GM15510 (cell line): ENCODE data around the gene NMB.

Experiments used
- POLR2A ChIP-seq: IDR thresholded peaks from 3 replicates; pipeline ENCODE4 v1.6.1; 2011; ENCODE audit warnings: borderline replicate concordance; ENCODE audit not compliant: insufficient read length; ENCODE audit errors: extremely low read depth

NMB gene

DNA sequence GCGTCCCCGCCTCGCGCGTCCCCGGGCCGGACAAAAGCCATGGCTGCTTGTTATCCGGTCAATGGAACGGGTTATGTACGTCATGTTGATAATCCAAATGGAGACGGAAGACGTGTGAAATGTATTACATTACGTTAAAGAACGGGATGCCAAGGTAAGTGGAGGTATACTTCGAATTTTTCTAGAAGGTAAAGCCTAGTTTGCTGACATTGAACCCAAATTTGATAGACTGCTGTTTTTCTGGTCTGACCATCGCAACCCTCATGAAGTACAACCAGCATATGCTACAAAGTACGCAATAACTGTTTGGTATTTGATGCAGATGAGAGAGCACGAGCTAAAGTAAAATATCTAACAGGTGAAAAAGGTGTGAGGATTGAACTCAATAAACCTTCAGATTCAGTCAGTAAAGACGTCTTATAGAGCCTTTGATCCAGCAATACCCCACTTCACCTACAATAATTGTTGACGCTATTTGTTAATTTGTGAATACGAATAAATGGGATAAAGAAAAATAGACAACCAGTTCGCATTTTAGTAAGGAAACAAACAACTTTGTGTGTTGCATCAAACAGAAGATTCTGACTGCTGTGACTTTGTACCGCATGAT lies 23.7 kb downstream of the NMB start:
- TF ChIP-seq POLR2A, result no peak

DNA sequence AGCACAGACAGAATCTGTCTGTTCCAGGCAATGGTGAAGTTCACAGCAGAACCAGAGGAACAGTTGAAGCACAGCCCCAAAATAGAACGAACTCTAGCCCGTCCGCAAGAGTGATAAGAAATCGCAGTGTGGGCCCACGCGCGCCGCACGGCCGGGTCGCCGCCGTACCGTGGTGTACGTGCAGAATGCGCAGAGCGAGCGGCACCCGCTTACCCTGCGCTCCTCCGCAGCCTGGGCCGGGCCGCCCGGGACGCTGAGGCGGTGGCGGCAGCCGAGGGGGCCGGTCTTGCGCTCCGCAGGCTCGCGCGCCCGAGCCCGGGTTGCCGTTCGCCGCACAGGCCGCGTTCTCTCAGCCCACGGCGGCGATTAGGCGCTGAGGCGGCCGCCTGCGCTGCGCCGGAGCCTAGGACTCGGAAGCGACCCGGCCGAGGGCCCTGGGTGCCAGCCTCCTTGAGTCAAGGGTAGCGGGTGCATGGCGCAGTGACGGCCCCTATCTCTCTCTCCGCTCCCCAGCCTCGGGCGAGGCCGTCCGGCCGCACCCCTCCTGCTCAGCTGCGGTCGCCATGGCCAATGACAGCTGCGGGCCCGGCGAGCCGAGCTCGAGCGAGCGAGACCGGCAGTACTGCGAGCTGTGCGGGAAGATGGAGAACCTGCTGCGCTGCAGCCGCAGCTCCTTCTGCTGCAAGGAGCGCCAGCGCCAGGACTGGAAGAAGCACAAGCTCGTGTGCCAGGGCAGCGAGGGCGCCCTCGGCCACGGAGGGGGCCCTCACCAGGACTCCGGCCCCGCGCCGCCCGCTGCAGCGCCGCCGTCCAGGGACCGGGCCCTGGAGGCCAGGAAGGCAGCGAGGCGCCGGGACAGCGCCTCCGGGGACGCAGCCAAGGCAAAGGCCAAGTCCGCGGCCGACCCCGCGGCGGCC lies 24.4 kb downstream of the NMB start:
- TF ChIP-seq POLR2A, result no peak

DNA sequence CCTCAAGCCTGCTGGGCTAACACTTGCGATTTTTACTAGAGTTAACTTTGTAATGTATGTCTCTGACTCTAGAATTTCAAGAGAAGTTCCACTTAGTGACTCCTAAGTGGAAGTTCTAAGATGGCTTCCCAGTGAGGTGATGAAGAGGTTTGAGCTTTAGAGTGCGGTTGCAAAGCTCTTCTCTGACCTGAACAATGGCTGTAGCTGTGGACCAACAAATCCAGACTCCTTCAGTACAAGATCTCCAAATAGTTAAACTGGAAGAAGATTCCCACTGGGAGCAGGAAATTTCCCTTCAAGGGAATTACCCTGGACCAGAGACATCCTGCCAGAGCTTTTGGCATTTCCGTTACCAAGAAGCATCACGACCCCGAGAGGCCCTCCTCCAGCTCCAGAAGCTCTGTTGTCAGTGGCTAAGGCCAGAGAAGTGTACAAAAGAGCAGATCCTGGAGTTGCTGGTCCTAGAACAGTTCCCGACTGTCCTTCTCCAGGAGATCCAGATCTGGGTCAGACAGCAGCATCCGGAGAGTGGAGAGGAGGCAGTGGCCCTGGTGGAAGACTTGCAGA lies 26.2 kb downstream of the NMB start:
- no peak for TF ChIP-seq POLR2A

DNA sequence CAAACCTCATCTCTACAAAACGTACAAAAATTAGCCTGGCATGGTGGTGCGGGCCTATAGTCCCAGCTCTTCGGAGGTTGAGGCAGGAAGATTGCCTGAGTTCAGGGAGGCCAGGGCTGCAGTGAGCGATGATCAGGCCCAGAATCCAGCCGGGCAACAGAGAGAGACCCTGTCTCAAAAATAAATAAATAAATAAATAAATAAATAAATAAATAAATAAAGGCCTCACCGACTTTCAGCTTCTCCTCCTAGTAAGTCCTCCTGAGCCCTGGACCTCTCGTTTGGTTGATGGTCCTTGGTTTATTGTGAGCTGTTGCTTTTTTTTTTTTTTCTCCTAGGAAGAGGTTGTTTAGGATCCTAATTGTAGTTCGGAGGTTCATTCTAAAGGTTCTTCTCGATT lies 29.0 kb downstream of the NMB start:
- no peak for TF ChIP-seq POLR2A

DNA sequence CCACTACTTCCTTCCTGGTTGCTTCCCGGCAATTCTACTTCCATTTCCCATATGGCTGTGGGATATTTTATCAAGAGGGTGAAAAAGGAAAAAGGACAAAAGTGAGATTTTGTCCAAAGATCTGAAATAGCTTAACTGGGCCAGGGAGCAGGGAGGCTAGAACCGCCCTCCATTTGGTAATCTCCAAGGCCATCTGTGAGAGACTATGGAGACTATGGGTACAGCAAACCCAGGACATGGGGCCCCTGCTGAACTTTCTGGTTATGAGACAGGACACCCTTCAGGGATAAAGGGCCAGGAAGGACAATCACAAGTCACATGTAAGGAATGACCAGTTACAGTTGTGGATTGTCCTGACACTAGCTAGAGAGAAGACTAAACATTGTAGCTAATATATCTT lies 32.9 kb downstream of the NMB start:
- TF ChIP-seq POLR2A, result no peak

DNA sequence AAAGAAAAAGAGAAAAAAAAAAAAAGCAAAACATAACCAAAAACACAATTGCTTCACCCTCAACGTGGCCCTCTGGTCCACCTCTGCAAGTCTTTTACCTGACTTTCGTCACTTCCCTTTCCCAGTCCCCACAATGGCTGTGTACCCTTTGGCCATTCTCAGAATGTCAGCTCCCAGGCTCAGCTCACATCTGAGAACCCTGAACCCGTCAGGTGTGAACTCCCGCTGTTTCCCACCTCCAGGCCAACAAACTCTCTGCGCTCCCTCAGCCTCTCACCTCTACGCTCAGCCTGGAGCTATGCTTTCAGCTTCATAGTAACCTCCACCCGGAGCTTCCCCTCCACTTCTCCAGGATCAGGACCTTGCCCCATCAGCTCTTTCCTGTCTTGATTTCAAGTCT lies 33.6 kb downstream of the NMB start:
- TF ChIP-seq POLR2A, result no peak

DNA sequence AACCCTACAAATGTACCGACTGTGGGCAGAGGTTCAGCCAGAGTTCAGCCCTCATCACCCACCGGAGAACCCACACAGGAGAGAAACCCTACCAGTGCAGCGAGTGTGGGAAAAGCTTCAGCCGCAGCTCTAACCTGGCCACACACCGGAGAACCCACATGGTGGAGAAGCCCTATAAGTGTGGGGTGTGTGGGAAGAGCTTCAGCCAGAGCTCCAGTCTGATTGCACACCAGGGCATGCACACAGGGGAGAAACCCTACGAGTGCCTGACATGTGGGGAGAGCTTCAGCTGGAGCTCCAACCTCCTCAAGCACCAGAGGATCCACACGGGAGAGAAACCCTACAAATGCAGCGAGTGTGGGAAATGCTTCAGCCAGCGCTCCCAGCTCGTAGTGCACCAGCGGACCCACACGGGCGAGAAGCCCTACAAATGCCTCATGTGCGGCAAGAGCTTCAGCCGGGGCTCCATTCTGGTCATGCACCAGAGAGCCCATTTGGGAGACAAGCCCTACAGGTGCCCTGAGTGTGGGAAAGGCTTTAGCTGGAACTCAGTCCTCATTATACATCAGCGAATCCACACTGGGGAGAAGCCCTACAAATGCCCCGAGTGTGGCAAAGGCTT lies 36.5 kb downstream of the NMB start:
- TF ChIP-seq POLR2A, result no peak

DNA sequence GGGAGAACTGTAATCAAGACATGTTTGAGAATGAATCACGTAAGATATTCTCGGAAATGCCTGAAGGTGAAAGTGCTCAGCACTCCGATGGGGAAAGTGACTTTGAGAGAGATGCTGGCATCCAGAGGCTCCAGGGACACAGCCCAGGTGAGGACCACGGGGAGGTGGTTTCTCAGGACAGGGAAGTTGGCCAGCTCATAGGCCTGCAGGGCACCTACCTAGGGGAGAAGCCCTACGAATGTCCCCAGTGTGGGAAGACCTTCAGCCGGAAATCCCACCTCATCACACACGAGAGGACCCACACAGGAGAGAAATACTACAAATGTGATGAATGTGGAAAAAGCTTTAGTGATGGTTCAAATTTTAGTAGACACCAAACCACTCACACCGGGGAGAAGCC lies 37.4 kb downstream of the NMB start:
- no peak for TF ChIP-seq POLR2A

DNA sequence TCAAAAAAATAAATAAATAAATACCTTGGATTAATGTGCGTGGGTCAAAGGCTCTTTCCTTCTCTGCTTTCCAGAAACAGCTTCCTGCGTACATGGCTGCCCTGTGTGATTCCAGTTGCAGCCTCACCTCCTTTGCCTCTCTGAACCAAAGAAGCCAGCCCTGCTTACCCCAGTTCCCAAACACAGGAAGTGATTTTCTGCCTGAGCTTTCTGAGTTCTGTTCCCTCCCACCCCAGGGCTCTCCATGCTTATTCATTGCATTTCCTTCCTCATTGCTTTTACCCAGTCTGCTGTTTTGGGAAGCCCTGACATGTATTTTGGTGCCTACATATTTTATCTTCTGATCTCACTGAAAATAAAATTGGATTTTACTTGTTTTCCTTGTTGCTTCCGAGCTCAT lies 41.8 kb downstream of the NMB start:
- TF ChIP-seq POLR2A, result no peak

DNA sequence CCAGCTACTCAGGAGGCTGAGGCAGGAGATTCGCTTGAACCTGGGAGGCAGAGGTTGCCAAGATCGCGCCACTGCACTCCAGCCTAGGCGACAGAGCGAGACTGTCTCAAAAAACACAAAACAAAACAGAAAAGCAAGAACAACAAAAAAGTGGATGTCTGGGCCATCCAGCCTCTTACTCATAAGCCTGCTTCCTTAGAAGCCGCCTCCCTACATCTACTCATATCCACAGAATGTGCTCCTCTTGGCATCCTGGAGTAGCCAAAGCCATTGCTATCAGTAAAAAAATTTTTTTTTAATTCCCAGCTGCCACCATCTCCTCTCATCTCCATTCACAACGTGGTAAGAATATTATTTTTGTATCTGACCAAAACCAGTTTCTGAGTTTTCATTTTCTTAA lies 46.4 kb downstream of the NMB start:
- no peak for TF ChIP-seq POLR2A

DNA sequence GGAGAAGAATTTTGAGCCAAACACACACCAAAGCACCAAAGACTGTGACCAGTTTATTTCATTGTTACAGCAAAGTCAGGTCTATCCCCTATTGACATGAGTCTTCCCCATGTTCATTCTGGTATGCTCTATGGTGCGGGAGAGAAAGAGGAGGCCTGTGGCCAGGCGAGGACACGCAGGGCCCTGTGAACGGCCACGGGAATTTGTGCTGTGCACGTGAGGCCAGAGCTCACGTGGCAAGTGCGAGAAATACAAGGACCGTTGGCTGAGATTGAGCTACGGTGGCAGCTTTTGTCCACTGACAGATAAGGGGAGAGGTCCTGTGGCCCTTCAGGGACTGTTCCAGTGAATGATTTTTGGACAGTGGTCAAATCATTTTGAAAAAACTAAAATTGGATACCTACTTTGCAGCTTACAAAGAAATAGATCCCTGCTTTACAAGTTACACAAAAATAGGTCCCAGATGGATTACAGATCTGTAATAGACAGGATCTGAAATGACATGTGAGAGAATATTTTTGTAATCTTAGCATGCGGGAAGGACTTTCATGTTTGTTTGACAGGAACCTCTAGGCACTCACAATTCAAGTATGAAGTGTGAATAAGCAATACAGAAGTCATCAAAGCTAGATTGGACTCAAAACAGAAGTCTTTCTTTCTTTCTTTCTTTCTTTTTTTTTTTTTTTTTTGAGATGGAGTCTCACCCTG lies 48.0 kb downstream of the NMB start:
- no peak for TF ChIP-seq POLR2A

DNA sequence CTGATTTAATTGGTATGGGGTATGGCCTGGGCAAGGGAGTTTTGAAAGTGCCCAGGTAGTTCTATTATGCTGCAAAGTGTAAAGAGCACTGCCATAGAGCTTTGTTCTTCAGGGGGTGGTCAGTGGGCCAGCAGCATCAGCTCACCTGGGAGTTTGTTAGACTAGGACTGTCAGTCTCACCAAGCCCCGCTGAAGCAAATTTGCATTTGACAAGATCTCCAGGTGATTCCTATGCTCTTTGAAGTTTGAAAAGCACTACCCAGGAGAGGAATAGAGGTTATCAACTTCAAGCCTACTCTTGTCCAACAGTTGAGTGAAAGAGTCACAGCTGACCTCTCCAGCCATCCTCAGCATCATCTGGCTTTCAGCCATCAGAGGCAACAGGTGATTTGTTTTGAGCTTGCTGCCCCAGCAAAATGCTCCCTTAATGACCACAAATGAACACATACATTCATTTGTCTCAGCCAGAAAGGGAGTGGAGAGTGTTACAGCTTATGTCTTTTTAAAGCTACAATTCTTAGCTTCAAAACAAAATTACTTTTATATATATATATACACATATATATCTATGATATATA lies 49.2 kb downstream of the NMB start:
- no peak for TF ChIP-seq POLR2A

DNA sequence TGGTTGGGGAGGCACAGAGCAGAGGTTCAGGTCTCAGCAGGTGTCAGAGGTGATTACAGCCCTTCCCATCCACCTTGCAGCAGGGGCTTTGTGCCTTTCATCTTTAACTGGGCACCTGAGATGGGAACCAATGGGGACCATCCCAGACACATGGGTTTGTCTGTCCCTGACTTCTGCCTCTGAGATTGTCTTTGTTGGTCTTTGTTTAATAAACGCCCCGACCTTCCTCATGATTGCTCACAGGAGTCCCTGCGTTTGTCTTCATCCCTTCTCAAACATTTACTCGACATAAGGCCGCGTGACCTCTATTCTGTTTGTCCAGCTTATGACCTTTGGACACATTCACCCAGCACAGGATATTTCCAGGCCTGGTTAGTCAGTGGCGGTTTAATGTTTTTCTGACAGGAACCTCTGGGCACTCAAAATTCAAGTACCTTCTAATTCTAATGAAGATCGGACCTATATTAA lies 51.3 kb downstream of the NMB start:
- no peak for TF ChIP-seq POLR2A

DNA sequence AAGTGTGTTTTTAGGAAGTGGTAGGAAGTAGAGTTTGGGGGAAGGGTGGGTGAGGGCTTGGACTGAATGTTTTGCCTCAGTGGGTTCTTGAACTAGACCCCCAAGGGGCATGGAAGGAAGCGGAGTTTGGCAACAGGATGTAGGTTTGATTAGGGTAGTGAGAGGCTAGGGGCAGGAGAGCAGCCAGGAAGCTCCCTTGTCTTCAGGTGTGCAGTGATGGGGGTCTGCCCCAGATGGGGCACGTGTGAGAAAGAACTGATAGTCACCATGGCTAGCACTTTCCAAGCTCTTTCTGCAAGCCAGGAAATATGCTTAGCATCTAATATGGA lies 52.5 kb downstream of the NMB start:
- no peak for TF ChIP-seq POLR2A
